HEK293T (cell line): ENCODE measurements around the gene OTOP3.

Source experiments
- CTCF ChIA-PET: fragments of 350-600 bp; formaldehyde crosslinking; extraction: SDS; loops from one replicate; lab custom pipeline; 2021; ENCODE audit warnings: antibody characterized with exemption, inconsistent platforms; lab: Yijun Ruan, JAX
- POLR2A ChIA-PET: fragments of 350-600 bp; formaldehyde crosslinking; extraction: SDS; loops from one replicate; lab custom pipeline; 2020; ENCODE audit warnings: antibody characterized with exemption, inconsistent platforms; lab: Yijun Ruan, JAX
- DNase-seq: peaks from one replicate; pipeline ENCODE4 v3.0.0; 2012; ENCODE audit warnings: mixed read lengths; ENCODE audit errors: extremely low spot score
- ARNT ChIP-seq: fragments of 450-650 bp; IDR thresholded peaks from 2 replicates; pipeline ENCODE4 v1.6.1; 2017; ENCODE audit warnings: mild to moderate bottlenecking
- BHLHE40 ChIP-seq: fragments of 450-650 bp; IDR thresholded peaks from 2 replicates; pipeline ENCODE4 v1.6.1; 2016; ENCODE audit warnings: mild to moderate bottlenecking, moderate library complexity, borderline replicate concordance
- CTBP1 ChIP-seq: fragments of 450-650 bp; IDR thresholded peaks from 2 replicates; pipeline ENCODE4 v1.6.1; 2016; ENCODE audit warnings: borderline replicate concordance
- ELF4 ChIP-seq: fragments of 450-650 bp; IDR thresholded peaks from 2 replicates; pipeline ENCODE4 v1.6.1; 2017; ENCODE audit warnings: antibody characterized with exemption
- FOXA1 ChIP-seq: fragments of 450-650 bp; IDR thresholded peaks from 2 replicates; pipeline ENCODE4 v1.6.1; 2016; ENCODE audit warnings: mild to moderate bottlenecking
- FOXK2 ChIP-seq: fragments of 450-650 bp; IDR thresholded peaks from 2 replicates; pipeline ENCODE4 v1.6.1; 2016; ENCODE audit warnings: mild to moderate bottlenecking
- FOXM1 ChIP-seq: fragments of 450-650 bp; IDR thresholded peaks from 2 replicates; pipeline ENCODE4 v1.6.1; 2017; ENCODE audit warnings: mild to moderate bottlenecking, borderline replicate concordance
- HDGF ChIP-seq: fragments of 450-650 bp; IDR thresholded peaks from 2 replicates; pipeline ENCODE4 v1.6.1; 2017; ENCODE audit warnings: antibody characterized with exemption, borderline replicate concordance
- L3MBTL2 ChIP-seq: fragments of 450-650 bp; conservative IDR thresholded peaks from 2 replicates; pipeline ENCODE4 v1.6.1; 2016; ENCODE audit warnings: mild to moderate bottlenecking
- LEF1 ChIP-seq: fragments of 450-650 bp; IDR thresholded peaks from 2 replicates; pipeline ENCODE4 v1.6.1; 2017; ENCODE audit warnings: mild to moderate bottlenecking, borderline replicate concordance
- NFRKB ChIP-seq: fragments of 450-650 bp; IDR thresholded peaks from 2 replicates; pipeline ENCODE4 v1.6.1; 2016; ENCODE audit warnings: mild to moderate bottlenecking, moderate library complexity
- SP1 ChIP-seq: fragments of 450-650 bp; IDR thresholded peaks from 2 replicates; pipeline ENCODE4 v1.6.1; 2017
- SUZ12 ChIP-seq: fragments of 450-650 bp; IDR thresholded peaks from 2 replicates; pipeline ENCODE4 v1.6.1; 2016; ENCODE audit warnings: mild to moderate bottlenecking
- TARDBP ChIP-seq: fragments of 450-650 bp; IDR thresholded peaks from 2 replicates; pipeline ENCODE4 v1.6.1; 2016
- ZNF384 ChIP-seq: fragments of 450-650 bp; IDR thresholded peaks from 2 replicates; pipeline ENCODE4 v1.6.1; 2016
- TF ChIP-seq, protein P1 (sequence below): fragments of 450-650 bp; IDR thresholded peaks from 2 replicates; pipeline ENCODE4 v1.6.1; 2016

Gene OTOP3

GRCh38 chr17:74986206-74986576, 50.5 kb downstream of the OTOP3 start:
- ChIA-PET POLR2A (interaction anchor here (1.1 kb wide), 1 partner anchor 27 kb away, joined by 3 read pairs; the partner anchor contains the start of gene MRPL58), CTCF (interaction anchor here (1.3 kb wide), 1 partner anchor 22 kb away, joined by 3 read pairs; no protein-coding TSS in a partner anchor)
- DNase-seq = no peak
- no peak for TF ChIP-seq FOXM1

DNA sequence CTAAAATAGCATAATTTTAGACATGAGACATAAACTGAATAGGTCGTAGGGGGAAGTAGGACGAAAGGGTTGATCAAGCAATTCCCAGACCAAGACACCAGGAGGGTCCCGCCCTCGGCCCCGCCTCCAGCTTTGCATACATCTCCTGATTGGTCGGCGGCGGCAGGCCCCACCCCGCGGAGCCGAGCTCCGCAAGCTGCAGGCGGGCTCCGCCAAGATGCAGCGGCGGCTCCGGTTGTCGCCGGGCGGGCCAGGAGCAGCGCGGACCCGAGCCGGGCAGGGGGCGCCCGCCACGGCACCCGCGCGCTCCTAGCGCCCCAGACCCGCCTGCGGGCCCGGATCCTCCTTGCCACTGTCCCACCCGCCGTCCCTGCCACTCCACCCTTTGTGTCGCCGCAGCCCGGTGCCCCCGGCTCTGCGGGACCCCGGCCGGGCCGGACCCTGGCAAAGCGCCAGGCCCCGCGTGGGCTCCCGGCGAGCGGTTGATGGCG, 51.8 kb downstream of the OTOP3 start, which contains the start of gene CDR2L:
Gene CDR2L (plus strand): TSS at position 215 of the 491 bp plus-strand sequence. CDS start 412 bp downstream, outside the sequence.
- ChIA-PET CTCF (interaction anchor here (0.8 to 2.0 kb wide), 5 partner anchors 11 to 26 kb away, joined by 4 to 10 read pairs (median 5); partner anchors contain the start of genes HID1 and MRPL58), POLR2A (interaction anchor here (0.8 to 7.3 kb wide), 21 partner anchors 8 to 529 kb away, joined by 3 to 169 read pairs (median 4); partner anchors contain the start of genes ARMC7, FDXR, HID1 and KCTD2)

GRCh38 chr17:74987909-74988711, 52.4 kb downstream of the OTOP3 start:
- DNase-seq = peak; percentile 56
- POLR2A ChIA-PET = interaction anchor here (0.8 to 7.3 kb wide), 23 partner anchors 8 to 528 kb away, joined by 3 to 169 read pairs (median 4); partner anchors contain the start of genes ARMC7, ATP5PD, FDXR and HID1
- TF ChIP-seq BHLHE40 (no peak), LEF1 (0 out of 2 replicates have a peak, but pooled peaks have one; percentile 72)
- CTCF ChIA-PET = interaction anchor here (0.8 to 2.0 kb wide), 6 partner anchors 11 to 47 kb away, joined by 3 to 10 read pairs (median 5); partner anchors contain the start of genes HID1 and MRPL58

More for the DNA sequence above, 51.8 kb downstream of the OTOP3 start, which contains the start of gene CDR2L:
- TF ChIP-seq TARDBP (no peak), ELF4 (no peak), L3MBTL2 (no peak), ZNF384 (no peak), FOXM1 (peak; percentile 34; the same call in 1 of the 2 replicates), SP1 (no peak)
- DNase-seq = peak; percentile 97

GRCh38 chr17:74990581-74991105, 54.9 kb downstream of the OTOP3 start:
- no peak for DNase-seq
- ChIA-PET POLR2A (interaction anchor here (0.6 to 7.3 kb wide), 2 partner anchors 9 to 20 kb away, joined by 4 to 169 read pairs; partner anchors contain the start of gene MRPL58), CTCF (interaction anchor here (0.7 to 1.6 kb wide), 2 partner anchors 13 to 52 kb away, joined by 3 to 4 read pairs; no protein-coding TSS in a partner anchor)
- TF ChIP-seq BHLHE40 (no peak), L3MBTL2 (no peak), CTBP1 (no peak), ARNT (no peak), SP1 (no peak), NFRKB (no peak), LEF1 (no peak), ZNF384 (no peak), FOXA1 (no peak), HDGF (no peak), TARDBP (no peak), SUZ12 (no peak), FOXK2 (no peak), FOXM1 (no peak), ELF4 (no peak)
- TF ChIP-seq, protein P1, sequence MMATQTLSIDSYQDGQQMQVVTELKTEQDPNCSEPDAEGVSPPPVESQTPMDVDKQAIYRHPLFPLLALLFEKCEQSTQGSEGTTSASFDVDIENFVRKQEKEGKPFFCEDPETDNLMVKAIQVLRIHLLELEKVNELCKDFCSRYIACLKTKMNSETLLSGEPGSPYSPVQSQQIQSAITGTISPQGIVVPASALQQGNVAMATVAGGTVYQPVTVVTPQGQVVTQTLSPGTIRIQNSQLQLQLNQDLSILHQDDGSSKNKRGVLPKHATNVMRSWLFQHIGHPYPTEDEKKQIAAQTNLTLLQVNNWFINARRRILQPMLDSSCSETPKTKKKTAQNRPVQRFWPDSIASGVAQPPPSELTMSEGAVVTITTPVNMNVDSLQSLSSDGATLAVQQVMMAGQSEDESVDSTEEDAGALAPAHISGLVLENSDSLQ = no peak

DNA sequence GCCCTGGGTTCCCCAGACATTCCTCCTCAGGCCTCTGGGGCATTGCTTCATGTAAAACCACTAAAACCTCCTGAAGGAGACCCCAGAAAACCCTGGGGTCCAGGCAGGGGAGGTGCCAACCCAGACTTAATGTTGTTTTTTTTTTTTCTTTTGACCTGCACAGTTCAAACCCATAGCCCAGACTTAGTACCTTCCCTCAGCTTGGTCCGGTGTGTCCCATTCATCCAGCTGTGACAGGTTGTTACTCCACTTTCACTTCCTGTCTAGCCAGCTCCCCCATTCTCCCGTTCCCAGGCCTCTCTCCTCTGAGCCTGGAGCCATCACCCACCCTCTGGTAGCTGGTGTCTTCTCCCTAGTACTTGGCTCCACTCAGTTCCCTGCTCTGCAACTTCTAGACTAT, 56.5 kb downstream of the OTOP3 start:
- TF ChIP-seq NFRKB = no peak
- TF ChIP-seq FOXK2 = no peak
- TF ChIP-seq ZNF384 = no peak
- TF ChIP-seq FOXA1 = no peak
- no peak for TF ChIP-seq SUZ12
- no peak for TF ChIP-seq TARDBP
- no peak for TF ChIP-seq ELF4
- no peak for TF ChIP-seq CTBP1
- no peak for TF ChIP-seq LEF1
- TF ChIP-seq HDGF = no peak
- TF ChIP-seq ARNT = no peak
- no peak for TF ChIP-seq L3MBTL2
- no peak for TF ChIP-seq FOXM1
- no peak for TF ChIP-seq BHLHE40
- POLR2A ChIA-PET = interaction anchor here (1.2 to 7.3 kb wide), 3 partner anchors 9 to 18 kb away, joined by 3 to 169 read pairs (median 11); partner anchors contain the start of gene MRPL58
- DNase-seq = no peak
- CTCF ChIA-PET = no interaction called here

- POLR2A ChIA-PET = interaction anchor here (0.9 to 1.8 kb wide), 3 partner anchors 17 to 40 kb away, joined by 3 to 7 read pairs (median 5); partner anchors contain the start of gene MRPL58
- DNase-seq = no peak
- CTCF ChIA-PET = no interaction called here
- no peak for TF ChIP-seq L3MBTL2
- no peak for TF ChIP-seq CTBP1
- TF ChIP-seq ELF4 = no peak
- TF ChIP-seq TARDBP = no peak
- no peak for TF ChIP-seq LEF1
- no peak for TF ChIP-seq SUZ12
- no peak for TF ChIP-seq SP1
- TF ChIP-seq BHLHE40 = no peak
- no peak for TF ChIP-seq FOXA1
- no peak for TF ChIP-seq FOXM1
- TF ChIP-seq ZNF384 = no peak
- TF ChIP-seq HDGF = no peak
- no peak for TF ChIP-seq ARNT
- TF ChIP-seq FOXK2 = no peak
- TF ChIP-seq, protein P1 = no peak
- no peak for TF ChIP-seq NFRKB
These were observed 58.7 kb downstream of the OTOP3 start for GRCh38 chr17:74994440-74994839.
